ENCODE measurements around the gene GSTCD.
"Not testable (repeated sequence)": the region's sequence is repeated elsewhere in the genome, so short reads cannot be mapped to it uniquely, and the experiment has no call there.

GSTCD gene

DNA sequence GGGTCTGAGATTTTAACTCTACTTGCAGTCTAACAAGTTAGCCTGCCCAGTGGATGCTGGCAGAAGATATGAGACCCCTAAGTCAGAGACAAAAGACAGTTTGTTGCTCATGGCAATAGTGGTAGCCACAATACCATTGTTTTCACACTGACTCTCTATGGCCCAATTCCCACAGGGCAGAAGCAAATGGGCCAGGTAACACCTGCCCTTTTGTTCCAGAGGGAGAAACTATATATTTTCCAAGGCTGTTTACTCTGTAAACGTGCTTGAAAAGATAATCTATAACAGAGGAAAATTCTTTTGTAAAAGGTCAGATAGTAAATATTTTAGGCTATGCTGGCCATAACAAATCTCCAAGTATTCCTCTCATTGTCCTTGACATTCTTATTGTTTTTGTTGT lies 129.5 kb downstream of the GSTCD start:
- H3K27me3 ChIP-seq (ENCODE audit: control insufficient read depth, insufficient read depth, low read length), result no peaks in the 10 kb centered on the region
- H3K36me3 ChIP-seq (ENCODE audit: control insufficient read depth, insufficient read depth, low read length), result peaks cover 12% of the 10 kb centered on the region
- no peaks in the 10 kb centered on the region for H3K4me1 ChIP-seq (ENCODE audit: control insufficient read depth, insufficient read depth, low read length)
- H3K9me3 ChIP-seq (ENCODE audit: control insufficient read depth, insufficient read depth, low read length), result no peaks in the 10 kb centered on the region
- no peak overlapping the region for H3K9ac ChIP-seq (ENCODE audit: low read depth, low read length)
- no peak overlapping the region for H3K4me3 ChIP-seq (ENCODE audit: low read depth, low read length)
- H3K27ac ChIP-seq (ENCODE audit: low read depth, low read length), result no peak overlapping the region

DNA sequence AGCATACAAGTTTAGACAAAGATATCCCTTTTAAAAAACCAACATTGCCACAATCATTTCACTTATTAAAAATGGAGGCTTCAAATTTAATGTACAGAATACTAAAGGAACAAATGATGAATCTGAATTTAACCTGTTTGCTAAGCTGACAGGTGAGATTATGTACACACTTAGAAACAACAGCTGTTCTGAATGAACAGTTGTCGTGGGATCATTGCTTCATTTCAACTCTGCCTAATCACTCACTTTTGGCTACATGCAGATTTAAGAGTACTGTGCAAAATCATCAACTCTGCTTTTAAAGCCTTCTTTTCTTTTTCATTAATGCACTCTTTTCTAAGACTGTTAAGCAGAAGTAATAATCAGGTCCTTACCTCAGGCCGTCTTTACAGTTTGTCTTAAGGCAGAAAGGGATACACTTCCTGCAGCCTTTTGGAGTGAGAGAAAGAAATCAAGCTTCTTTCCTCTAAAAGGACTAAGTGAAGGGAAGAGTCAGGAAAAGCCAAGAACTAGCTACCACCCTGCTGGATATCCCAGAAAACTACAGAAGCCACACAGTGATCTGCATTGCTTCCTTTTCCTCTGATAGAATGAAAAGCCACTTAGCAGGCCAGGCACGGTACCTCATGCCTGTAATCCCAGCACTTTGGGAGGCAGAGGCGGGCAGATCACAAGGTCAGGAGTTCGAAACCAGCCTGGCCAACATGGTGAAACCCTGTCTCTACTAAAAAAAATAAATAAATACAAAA lies 132.0 kb downstream of the GSTCD start:
- Histone ChIP-seq H3K4me1 (ENCODE audit: control insufficient read depth, insufficient read depth, low read length) (0 out of 2 replicates have a peak, but pooled peaks cover 5% of the 10 kb centered on the region), H3K36me3 (ENCODE audit: control insufficient read depth, insufficient read depth, low read length) (peaks cover 25% of the 10 kb centered on the region), H3K9me3 (ENCODE audit: control insufficient read depth, insufficient read depth, low read length) (no peaks in the 10 kb centered on the region), H3K27me3 (ENCODE audit: control insufficient read depth, insufficient read depth, low read length) (no peaks in the 10 kb centered on the region), H3K4me3 (ENCODE audit: low read depth, low read length) (no peak overlapping the region), H3K9ac (ENCODE audit: low read depth, low read length) (no peak overlapping the region), H3K27ac (ENCODE audit: low read depth, low read length) (no peak overlapping the region)

DNA sequence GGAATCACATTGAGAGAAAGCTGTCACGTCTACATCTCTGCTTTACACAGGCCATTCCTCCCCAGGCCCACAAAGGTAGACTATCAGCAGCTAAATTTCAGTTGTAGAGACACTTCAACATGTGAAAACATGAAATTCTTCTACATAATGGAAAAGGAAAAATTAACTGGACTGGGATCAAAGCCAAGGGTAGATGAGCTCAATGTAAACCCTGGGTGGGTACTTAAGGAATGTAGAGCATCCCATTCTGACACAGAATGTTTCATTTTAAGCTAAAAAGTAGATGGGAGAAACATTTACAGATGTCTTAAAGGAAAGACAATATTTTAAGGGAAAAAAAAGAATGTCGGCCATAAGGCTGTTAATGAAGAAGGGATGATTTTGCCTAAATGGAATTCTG lies 135.4 kb downstream of the GSTCD start:
- Histone ChIP-seq H3K4me3 (ENCODE audit: low read depth, low read length) (no peak overlapping the region), H3K9me3 (ENCODE audit: control insufficient read depth, insufficient read depth, low read length) (no peaks in the 10 kb centered on the region), H3K4me1 (ENCODE audit: control insufficient read depth, insufficient read depth, low read length) (0 out of 2 replicates have a peak, but pooled peaks cover 5% of the 10 kb centered on the region), H3K27me3 (ENCODE audit: control insufficient read depth, insufficient read depth, low read length) (no peaks in the 10 kb centered on the region), H3K9ac (ENCODE audit: low read depth, low read length) (no peak overlapping the region), H3K36me3 (ENCODE audit: control insufficient read depth, insufficient read depth, low read length) (peaks cover 27% of the 10 kb centered on the region), H3K27ac (ENCODE audit: low read depth, low read length) (no peak overlapping the region)

DNA sequence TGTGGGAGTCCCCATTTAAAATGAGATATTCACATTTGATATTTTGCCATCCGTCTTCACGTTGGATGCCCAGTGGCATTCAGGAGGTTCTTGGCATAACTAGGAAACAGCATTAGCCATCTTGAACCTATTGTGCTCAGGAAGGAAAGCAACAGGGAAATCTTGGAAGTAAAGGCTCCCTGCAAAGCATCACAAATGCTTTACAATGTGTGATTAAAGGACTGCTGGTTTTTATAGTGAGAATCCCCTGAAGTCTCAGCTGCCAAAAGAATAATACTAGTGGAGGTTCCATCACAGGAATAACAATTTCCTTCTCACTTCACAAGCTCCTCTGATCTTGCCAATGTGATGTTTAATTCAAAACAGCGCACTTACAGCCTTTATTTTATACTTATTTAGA lies 137.0 kb downstream of the GSTCD start:
- Histone ChIP-seq H3K4me1 (ENCODE audit: control insufficient read depth, insufficient read depth, low read length) (0 out of 2 replicates have a peak, but pooled peaks cover 5% of the 10 kb centered on the region), H3K9ac (ENCODE audit: low read depth, low read length) (no peak overlapping the region), H3K27me3 (ENCODE audit: control insufficient read depth, insufficient read depth, low read length) (no peaks in the 10 kb centered on the region), H3K36me3 (ENCODE audit: control insufficient read depth, insufficient read depth, low read length) (peaks cover 27% of the 10 kb centered on the region), H3K9me3 (ENCODE audit: control insufficient read depth, insufficient read depth, low read length) (no peaks in the 10 kb centered on the region), H3K4me3 (ENCODE audit: low read depth, low read length) (no peak overlapping the region), H3K27ac (ENCODE audit: low read depth, low read length) (peak overlapping the region; percentile 40)

DNA sequence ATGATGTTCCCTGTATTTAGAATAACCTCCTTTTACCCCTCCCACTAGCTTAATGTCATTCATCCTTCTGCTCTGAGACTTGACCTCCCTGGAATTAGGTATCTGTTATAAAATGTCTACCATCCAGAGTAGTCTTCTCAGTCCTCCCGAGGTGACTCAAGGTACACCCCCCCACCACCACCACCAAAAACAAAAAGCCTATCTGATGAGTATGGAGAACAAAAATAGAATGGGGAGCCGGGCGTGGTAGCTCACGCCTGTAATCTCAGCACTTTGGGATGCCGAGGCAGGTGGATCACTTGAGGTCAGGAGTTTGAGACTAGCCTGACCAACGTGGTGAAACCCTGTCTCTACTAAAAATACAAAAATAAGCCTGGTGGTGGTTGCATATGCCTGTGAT lies 139.8 kb downstream of the GSTCD start:
- H3K27ac ChIP-seq (ENCODE audit: low read depth, low read length); H3K4me3 ChIP-seq (ENCODE audit: low read depth, low read length); H3K9me3 ChIP-seq (ENCODE audit: control insufficient read depth, insufficient read depth, low read length); H3K9ac ChIP-seq (ENCODE audit: low read depth, low read length); H3K4me1 ChIP-seq (ENCODE audit: control insufficient read depth, insufficient read depth, low read length); H3K27me3 ChIP-seq (ENCODE audit: control insufficient read depth, insufficient read depth, low read length): not testable (repeated sequence)
- peaks cover 13% of the 10 kb centered on the region for H3K36me3 ChIP-seq (ENCODE audit: control insufficient read depth, insufficient read depth, low read length)

DNA sequence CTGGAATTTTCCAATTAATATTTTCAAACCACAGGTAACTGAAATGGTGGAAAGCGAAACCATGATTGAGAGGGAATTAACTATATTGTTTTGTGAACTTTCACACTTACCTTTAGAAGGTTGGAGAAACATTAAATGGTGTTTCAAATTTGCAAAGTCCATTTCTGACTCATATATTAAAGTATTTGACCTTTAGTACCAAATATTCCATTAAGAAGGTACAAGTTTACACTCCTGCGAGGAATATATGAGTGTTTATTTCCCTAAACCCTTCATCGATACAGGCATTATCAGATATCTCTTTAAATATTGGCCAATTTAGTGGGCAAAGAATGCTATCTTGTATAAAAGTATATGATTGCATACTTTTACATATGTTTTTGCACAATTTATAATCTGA lies 142.6 kb downstream of the GSTCD start:
- Histone ChIP-seq H3K4me3 (ENCODE audit: low read depth, low read length) (no peak overlapping the region), H3K4me1 (ENCODE audit: control insufficient read depth, insufficient read depth, low read length) (no peaks in the 10 kb centered on the region), H3K27me3 (ENCODE audit: control insufficient read depth, insufficient read depth, low read length) (no peaks in the 10 kb centered on the region), H3K9ac (ENCODE audit: low read depth, low read length) (no peak overlapping the region), H3K36me3 (ENCODE audit: control insufficient read depth, insufficient read depth, low read length) (no peaks in the 10 kb centered on the region), H3K9me3 (ENCODE audit: control insufficient read depth, insufficient read depth, low read length) (no peaks in the 10 kb centered on the region; the same call in 1 of the 2 replicates), H3K27ac (ENCODE audit: low read depth, low read length) (no peak overlapping the region)

DNA sequence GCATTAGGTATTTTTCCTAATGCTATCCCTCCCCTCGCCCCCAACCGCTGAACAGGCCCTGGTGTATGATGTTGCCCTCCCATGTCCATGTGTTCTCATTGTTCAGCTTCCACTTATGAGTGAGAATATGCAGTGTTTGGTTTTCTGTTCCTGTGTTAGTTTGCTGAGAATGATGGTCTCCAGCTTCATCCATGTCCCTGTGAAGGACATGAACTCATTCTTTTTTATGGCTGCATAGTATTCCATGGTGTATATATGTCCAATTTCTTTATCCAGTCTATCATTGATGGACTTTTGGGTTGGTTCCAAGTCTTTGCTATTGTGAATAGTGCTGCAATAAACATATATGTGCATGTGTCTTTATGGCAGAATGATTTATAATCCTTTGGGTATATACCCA lies 143.6 kb downstream of the GSTCD start:
- H3K4me1 ChIP-seq (ENCODE audit: control insufficient read depth, insufficient read depth, low read length); H3K4me3 ChIP-seq (ENCODE audit: low read depth, low read length); H3K9ac ChIP-seq (ENCODE audit: low read depth, low read length); H3K9me3 ChIP-seq (ENCODE audit: control insufficient read depth, insufficient read depth, low read length); H3K27ac ChIP-seq (ENCODE audit: low read depth, low read length); H3K36me3 ChIP-seq (ENCODE audit: control insufficient read depth, insufficient read depth, low read length); H3K27me3 ChIP-seq (ENCODE audit: control insufficient read depth, insufficient read depth, low read length): not testable (repeated sequence)

DNA sequence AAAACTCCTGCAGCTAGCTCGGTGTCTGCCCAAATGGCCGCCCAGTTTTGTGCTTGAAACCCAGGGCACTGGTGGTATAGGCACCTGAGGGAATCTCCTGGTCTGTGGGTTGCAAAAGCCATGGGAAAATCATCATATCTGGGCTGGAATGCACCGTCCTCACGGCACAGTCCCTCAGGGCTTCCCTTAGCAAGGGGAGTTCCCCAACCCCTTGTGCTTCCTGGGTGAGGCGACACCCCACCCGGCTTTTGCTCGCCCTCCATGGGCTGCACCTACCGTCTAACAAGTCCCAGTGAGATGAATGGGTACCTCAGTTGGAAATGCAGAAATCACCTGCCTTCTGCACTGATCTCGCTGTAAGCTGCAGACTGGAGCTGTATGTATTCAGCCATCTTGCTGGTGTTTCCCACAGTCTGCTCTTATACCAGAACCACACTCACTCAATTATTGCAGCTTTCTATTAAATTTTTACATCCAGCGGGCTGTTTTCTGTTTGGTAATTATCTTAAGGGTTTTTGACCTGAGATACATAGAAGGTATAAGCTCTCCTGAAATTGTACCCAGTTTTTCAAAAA lies 150.0 kb downstream of the GSTCD start:
- Histone ChIP-seq H3K4me3 (ENCODE audit: low read depth, low read length) (no peak overlapping the region), H3K27ac (ENCODE audit: low read depth, low read length) (no peak overlapping the region), H3K27me3 (ENCODE audit: control insufficient read depth, insufficient read depth, low read length) (no peaks in the 10 kb centered on the region), H3K9me3 (ENCODE audit: control insufficient read depth, insufficient read depth, low read length) (peaks cover 10% of the 10 kb centered on the region), H3K9ac (ENCODE audit: low read depth, low read length) (no peak overlapping the region), H3K36me3 (ENCODE audit: control insufficient read depth, insufficient read depth, low read length) (no peaks in the 10 kb centered on the region), H3K4me1 (ENCODE audit: control insufficient read depth, insufficient read depth, low read length) (no peaks in the 10 kb centered on the region)

DNA sequence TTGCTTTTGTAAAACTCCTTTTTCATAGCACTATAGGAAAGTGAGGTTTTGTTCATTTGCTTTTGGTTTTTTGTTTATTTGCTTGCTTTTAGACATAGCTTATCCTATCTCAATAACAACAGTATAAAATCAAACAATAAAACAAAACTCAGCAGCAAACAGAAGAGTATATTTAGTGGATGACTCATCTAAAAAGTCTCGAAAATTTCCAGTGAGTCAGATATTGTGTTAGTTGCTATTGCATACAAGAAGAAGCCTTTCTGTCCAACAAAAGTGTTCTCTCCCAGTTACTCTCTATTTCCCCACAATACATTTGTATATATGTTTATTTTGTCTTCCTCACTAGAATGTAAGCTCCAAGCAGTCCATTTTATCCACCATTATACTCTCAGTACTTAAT lies 150.6 kb downstream of the GSTCD start:
- Histone ChIP-seq H3K27me3 (ENCODE audit: control insufficient read depth, insufficient read depth, low read length) (no peaks in the 10 kb centered on the region), H3K27ac (ENCODE audit: low read depth, low read length) (no peak overlapping the region)

DNA sequence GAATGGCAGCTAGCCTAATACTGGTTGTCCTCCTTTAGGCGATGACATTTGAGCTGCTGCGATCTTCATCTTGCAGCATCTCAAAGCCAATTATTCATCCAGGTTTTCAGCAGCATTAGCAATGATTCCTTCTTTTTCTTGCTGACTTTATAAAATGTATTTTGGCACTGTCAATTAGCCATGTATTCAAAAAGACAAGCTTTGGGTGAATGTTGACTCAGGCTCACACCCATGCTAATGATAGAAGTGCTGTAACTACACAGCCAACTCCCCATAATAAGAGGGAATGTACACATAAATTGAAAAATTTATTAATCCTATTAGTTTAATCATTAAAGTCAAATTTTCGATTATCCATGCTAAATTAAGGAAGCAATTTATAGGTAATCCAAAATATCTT lies 162.4 kb downstream of the GSTCD start:
- Histone ChIP-seq H3K4me3 (ENCODE audit: low read depth, low read length) (no peak overlapping the region), H3K27me3 (ENCODE audit: control insufficient read depth, insufficient read depth, low read length) (no peaks in the 10 kb centered on the region), H3K9ac (ENCODE audit: low read depth, low read length) (no peak overlapping the region), H3K4me1 (ENCODE audit: control insufficient read depth, insufficient read depth, low read length) (peaks cover 13% of the 10 kb centered on the region; the same call in 1 of the 2 replicates), H3K9me3 (ENCODE audit: control insufficient read depth, insufficient read depth, low read length) (no peaks in the 10 kb centered on the region), H3K36me3 (ENCODE audit: control insufficient read depth, insufficient read depth, low read length) (no peaks in the 10 kb centered on the region), H3K27ac (ENCODE audit: low read depth, low read length) (no peak overlapping the region)

More for the DNA sequence above, 150.6 kb downstream of the GSTCD start:
- H3K4me1 ChIP-seq (ENCODE audit: control insufficient read depth, insufficient read depth, low read length), result no peaks in the 10 kb centered on the region
- H3K4me3 ChIP-seq (ENCODE audit: low read depth, low read length), result no peak overlapping the region
- peaks cover 10% of the 10 kb centered on the region for H3K9me3 ChIP-seq (ENCODE audit: control insufficient read depth, insufficient read depth, low read length)
- H3K9ac ChIP-seq (ENCODE audit: low read depth, low read length), result no peak overlapping the region
- no peaks in the 10 kb centered on the region for H3K36me3 ChIP-seq (ENCODE audit: control insufficient read depth, insufficient read depth, low read length)

DNA sequence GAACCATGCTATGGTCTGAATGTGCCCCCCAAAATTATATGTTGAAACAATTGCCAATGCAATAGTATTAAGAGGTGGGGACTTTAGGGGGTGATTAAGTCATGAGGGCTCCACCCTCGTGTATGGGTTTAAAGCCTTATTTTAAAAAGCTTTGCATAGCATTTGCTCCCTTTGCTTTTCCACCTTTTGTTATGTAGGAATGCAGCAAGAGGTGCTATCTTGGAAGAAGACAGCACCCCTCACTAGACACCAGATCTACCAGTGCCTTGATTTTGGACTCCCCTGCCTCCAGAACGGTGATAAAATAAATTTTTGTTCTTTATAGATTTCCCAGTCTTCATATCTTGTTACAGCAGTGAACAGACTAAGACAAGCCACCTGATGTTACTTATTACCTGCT lies 163.4 kb downstream of the GSTCD start:
- H3K9me3 ChIP-seq (ENCODE audit: control insufficient read depth, insufficient read depth, low read length), result no peaks in the 10 kb centered on the region
- H3K27me3 ChIP-seq (ENCODE audit: control insufficient read depth, insufficient read depth, low read length), result no peaks in the 10 kb centered on the region
- H3K36me3 ChIP-seq (ENCODE audit: control insufficient read depth, insufficient read depth, low read length), result no peaks in the 10 kb centered on the region
- H3K27ac ChIP-seq (ENCODE audit: low read depth, low read length), result no peak overlapping the region
- no peak overlapping the region for H3K4me3 ChIP-seq (ENCODE audit: low read depth, low read length)
- H3K4me1 ChIP-seq (ENCODE audit: control insufficient read depth, insufficient read depth, low read length), result peaks cover 13% of the 10 kb centered on the region; the same call in 1 of the 2 replicates
- H3K9ac ChIP-seq (ENCODE audit: low read depth, low read length), result no peak overlapping the region

Data from HUES48 (cell line).